ENCODE results near the gene DVL1. TPM values are rescaled to one million over a fixed set of nuclear protein-coding genes. Genes with fewer than 3 reads are reported as not detected.

The DVL1 gene
- total RNA-seq, 3 donors from 2014 or later (not counting 1 experiment from before 2014, with no cell fraction given): 33.8 to 41.9 (median 35.6) TPM

DNA sequence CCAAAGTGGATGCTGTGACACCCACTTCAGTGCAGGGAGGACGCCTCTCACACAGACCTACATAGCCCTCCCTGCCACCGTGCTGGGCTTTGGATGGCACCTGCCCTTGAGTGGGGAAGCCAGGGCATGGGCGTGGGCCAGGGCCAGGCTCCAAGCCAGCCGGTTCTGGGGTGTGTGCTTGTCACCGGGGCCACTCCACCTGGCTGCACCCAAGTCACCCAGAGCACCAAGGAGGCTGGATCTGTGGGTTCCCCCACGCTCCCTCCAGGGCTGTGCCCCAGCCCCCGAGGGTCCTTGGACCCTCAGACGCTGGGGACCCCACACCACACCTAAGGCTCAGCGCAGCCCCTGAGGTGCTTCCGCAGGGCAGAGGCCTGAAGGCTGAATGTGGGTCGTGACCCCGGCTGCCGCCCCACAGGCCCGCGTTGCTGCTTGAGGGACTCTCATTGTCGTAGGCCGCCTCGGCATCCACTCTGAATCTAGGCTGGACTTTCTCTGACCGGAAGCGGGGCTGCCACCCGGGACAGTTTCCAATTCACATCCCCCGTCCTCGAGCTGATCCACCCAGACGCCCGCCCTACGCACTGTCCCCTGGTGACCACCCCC lies 7.7 kb upstream of the DVL1 start:
- 76% methylated on average over 26 of the region's 26 CpGs for WGBS (ENCODE audit: insufficient coverage)
- intact Hi-C loops (cut with micrococcal nuclease): no loop called here
- Mint-ChIP-seq H3K27ac (no peak overlapping the region), H3K4me1 (peaks cover 0 to 26% of the 10 kb centered on the region in 2 donors), H3K27me3 (ENCODE audit: low read depth in 2 of 2) (peaks cover 12 to 20% of the 10 kb centered on the region in 2 donors), H3K4me3 (no peak overlapping the region), H3K36me3 (no peaks in the 10 kb centered on the region), H3K9me3 (no peaks in the 10 kb centered on the region)
- TF ChIP-seq, protein P1, sequence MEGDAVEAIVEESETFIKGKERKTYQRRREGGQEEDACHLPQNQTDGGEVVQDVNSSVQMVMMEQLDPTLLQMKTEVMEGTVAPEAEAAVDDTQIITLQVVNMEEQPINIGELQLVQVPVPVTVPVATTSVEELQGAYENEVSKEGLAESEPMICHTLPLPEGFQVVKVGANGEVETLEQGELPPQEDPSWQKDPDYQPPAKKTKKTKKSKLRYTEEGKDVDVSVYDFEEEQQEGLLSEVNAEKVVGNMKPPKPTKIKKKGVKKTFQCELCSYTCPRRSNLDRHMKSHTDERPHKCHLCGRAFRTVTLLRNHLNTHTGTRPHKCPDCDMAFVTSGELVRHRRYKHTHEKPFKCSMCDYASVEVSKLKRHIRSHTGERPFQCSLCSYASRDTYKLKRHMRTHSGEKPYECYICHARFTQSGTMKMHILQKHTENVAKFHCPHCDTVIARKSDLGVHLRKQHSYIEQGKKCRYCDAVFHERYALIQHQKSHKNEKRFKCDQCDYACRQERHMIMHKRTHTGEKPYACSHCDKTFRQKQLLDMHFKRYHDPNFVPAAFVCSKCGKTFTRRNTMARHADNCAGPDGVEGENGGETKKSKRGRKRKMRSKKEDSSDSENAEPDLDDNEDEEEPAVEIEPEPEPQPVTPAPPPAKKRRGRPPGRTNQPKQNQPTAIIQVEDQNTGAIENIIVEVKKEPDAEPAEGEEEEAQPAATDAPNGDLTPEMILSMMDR (IDR thresholded peaks at IDR 0.05): no peak
- Histone ChIP-seq H3K27ac (ENCODE audit: low read length) (no peak overlapping the region), H3K4me3 (ENCODE audit: low read length) (no peak overlapping the region), H3K9me3 (ENCODE audit: control insufficient read depth, insufficient read depth, low read length) (no peaks in the 10 kb centered on the region), H3K4me1 (ENCODE audit: control insufficient read depth, insufficient read depth, low read length) (peaks cover 31% of the 10 kb centered on the region), H3K27me3 (ENCODE audit: control insufficient read depth, insufficient read depth, low read length) (peaks cover 39% of the 10 kb centered on the region), H3K36me3 (ENCODE audit: control insufficient read depth, insufficient read depth, low read length) (no peaks in the 10 kb centered on the region)
- ATAC-seq (no peak), DNase-seq (no peak)

DNA sequence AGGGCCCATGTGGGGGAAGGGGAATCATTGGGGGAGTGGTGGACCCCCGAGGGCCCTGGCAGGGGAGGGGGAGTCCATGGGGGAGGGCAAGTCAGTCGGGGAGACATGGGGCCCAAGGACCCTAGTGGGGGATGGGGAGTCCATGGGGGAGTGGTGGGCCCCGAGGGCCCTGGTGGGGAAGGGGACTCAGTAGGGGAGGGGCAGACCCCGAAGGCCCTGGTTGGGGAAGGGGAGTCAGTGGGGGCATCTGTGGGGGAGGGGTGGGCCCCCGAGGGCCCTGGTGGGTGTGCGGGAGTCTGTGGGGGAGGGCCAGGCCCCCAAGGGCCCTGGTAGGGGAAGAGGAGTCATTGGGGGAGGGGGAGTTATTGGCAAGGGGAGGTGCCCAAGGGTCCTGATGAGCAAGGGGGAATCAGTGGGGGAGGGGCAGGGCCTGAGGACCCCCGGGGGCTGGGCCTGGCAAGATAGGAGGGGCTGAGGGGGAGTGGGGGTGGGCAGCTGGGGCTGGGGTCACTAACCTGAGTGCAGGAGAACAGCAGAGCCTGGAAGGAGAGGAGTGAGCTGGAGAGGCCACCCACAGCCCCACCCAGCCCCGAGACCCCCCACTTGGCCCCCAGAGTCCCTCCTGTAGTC lies 7.1 kb upstream of the DVL1 start:
- Histone ChIP-seq H3K9me3 (ENCODE audit: control insufficient read depth, insufficient read depth, low read length) (no peaks in the 10 kb centered on the region), H3K36me3 (ENCODE audit: control insufficient read depth, insufficient read depth, low read length) (no peaks in the 10 kb centered on the region), H3K27ac (ENCODE audit: low read length) (no peak overlapping the region), H3K27me3 (ENCODE audit: control insufficient read depth, insufficient read depth, low read length) (peaks cover 41% of the 10 kb centered on the region), H3K4me3 (ENCODE audit: low read length) (no peak overlapping the region), H3K4me1 (ENCODE audit: control insufficient read depth, insufficient read depth, low read length) (peaks cover 37% of the 10 kb centered on the region)
- Mint-ChIP-seq H3K27ac (no peak overlapping the region), H3K36me3 (no peaks in the 10 kb centered on the region), H3K4me3 (no peak overlapping the region), H3K27me3 (ENCODE audit: low read depth in 2 of 2) (peaks cover 12 to 20% of the 10 kb centered on the region in 2 donors), H3K9me3 (no peaks in the 10 kb centered on the region), H3K4me1 (peaks cover 0 to 26% of the 10 kb centered on the region in 2 donors)
- WGBS (ENCODE audit: insufficient coverage): 52% methylated on average over 7 of the region's 8 CpGs
- DNase-seq (no peak), ATAC-seq (no peak)
- TF ChIP-seq, protein P1 (IDR thresholded peaks at IDR 0.05): no peak
- intact Hi-C loops (cut with micrococcal nuclease): no loop called here

DNA sequence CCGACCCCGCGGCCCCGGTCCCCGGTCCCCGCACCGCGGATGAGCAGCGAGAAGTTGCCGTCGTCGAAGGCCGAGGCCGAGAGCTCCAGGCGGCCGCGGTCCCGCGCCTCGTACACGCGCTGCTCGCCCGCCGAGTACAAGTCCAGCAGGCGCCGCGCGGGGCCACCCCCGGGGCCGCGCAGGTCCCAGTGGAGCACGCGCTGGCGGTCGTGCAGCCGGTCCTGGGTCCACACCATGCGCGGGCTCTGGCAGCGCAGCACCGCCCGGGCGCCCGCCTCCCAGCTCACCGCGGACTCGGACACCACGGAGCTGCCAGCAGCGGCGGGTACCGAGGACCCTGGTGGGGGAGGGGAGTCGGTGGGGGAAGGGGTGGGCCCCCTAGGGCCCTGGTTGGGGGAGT lies 6.2 kb upstream of the DVL1 start:
- no peak overlapping the region for H3K27ac Mint-ChIP-seq
- 3% methylated on average over 52 of the region's 52 CpGs for WGBS (ENCODE audit: insufficient coverage)
- TF ChIP-seq, protein P1 (IDR thresholded peaks at IDR 0.05): no peak
- no peak for DNase-seq
- H3K4me3 Mint-ChIP-seq: no peak overlapping the region
- H3K9me3 Mint-ChIP-seq: no peaks in the 10 kb centered on the region
- no peaks in the 10 kb centered on the region for H3K36me3 Mint-ChIP-seq
- Histone ChIP-seq H3K9me3 (ENCODE audit: control insufficient read depth, insufficient read depth, low read length) (no peaks in the 10 kb centered on the region), H3K36me3 (ENCODE audit: control insufficient read depth, insufficient read depth, low read length) (no peaks in the 10 kb centered on the region), H3K4me1 (ENCODE audit: control insufficient read depth, insufficient read depth, low read length) (peaks cover 38% of the 10 kb centered on the region), H3K4me3 (ENCODE audit: low read length) (no peak overlapping the region), H3K27me3 (ENCODE audit: control insufficient read depth, insufficient read depth, low read length) (peaks cover 39% of the 10 kb centered on the region), H3K27ac (ENCODE audit: low read length) (no peak overlapping the region)
- H3K4me1 Mint-ChIP-seq: peaks cover 0 to 26% of the 10 kb centered on the region in 2 donors
- peak in 2 of 3 donors; percentile 48 to 60 for ATAC-seq
- H3K27me3 Mint-ChIP-seq (ENCODE audit: low read depth in 2 of 2): peaks cover 6 to 14% of the 10 kb centered on the region in 2 donors
- intact Hi-C loops (cut with micrococcal nuclease): loop anchor here (2.0 kb wide), 1 partner anchor 19 kb away; the partner anchor contains the start of gene AURKAIP1

All from natural killer cell (primary cell).